ENCODE results near the gene HMGN4. TPM values are rescaled to one million over a fixed set of nuclear protein-coding genes. Genes with fewer than 3 reads are reported as not detected.
A peak's percentile ranks its signal among the peaks of the same experiment; 100 is the strongest.

The HMGN4 gene
- total and polyA plus RNA-seq, 9 of the 15 experiments (the other 6 are each of a cell fraction or from before 2014, with no cell fraction given) = 35.4 to 134 (median 94.1) TPM

- intact Hi-C loops (cut with micrococcal nuclease) = loop anchor here (1.0 to 10.0 kb wide), 6 partner anchors 13 to 1129 kb away; partner anchors contain the start of genes ABT1 and ZNF184
- H3K36me3 ChIP-seq (ENCODE audit: control insufficient read depth, insufficient read depth, low read length) = no peaks in the 10 kb centered on the region
- POLR2A ChIA-PET = interaction anchor here (0.5 to 6.8 kb wide), 15 partner anchors 8 to 523 kb away, joined by 3 to 70 read pairs (median 4); partner anchors contain the start of gene HMGN4
- no TSS peak for BruUV-seq (replicated peaks)
- in situ Hi-C loops (cut with MboI) = loop anchor here (25.0 kb wide), 1 partner anchor 368 kb away; a partner anchor contains a TSS
- H3K9ac ChIP-seq (ENCODE audit: insufficient read depth in 1 of 2, low read depth in 2 of 2, low read length in 2 of 2) = peak overlapping the region; percentile 45 to 86; a peak in 3 of 4 replicates
- peak in 2 of 4 experiments; percentile 26 to 64 for DNase-seq (ENCODE audit: extremely low read depth in 1 of 4, low spot score in 3 of 4)
- peak; percentile 26 for ATAC-seq
- H3K79me2 ChIP-seq (ENCODE audit: control insufficient read depth, insufficient read depth, low read length) = no peaks in the 10 kb centered on the region
- H3K27me3 ChIP-seq (ENCODE audit: control insufficient read depth in 2 of 2, insufficient read depth in 2 of 2, low read length in 2 of 2) = no peaks in the 10 kb centered on the region
- H3K9me1 ChIP-seq (ENCODE audit: control insufficient read depth, insufficient read depth, low read length) = no peaks in the 10 kb centered on the region
- H4K20me1 ChIP-seq (replicated peaks; ENCODE audit: control insufficient read depth, insufficient read depth, low read length) = no peaks in the 10 kb centered on the region; the same call in 1 of the 2 replicates
- H2AFZ ChIP-seq (ENCODE audit: low read depth, low read length) = peak overlapping the region; percentile 61
- H3K4me3 ChIP-seq = peak overlapping the region; percentile 51
- H3K4me2 ChIP-seq (ENCODE audit: insufficient read depth, low read length) = peak overlapping the region; percentile 87
- no peaks in the 10 kb centered on the region for H3K9me3 ChIP-seq (replicated peaks; ENCODE audit: control insufficient read depth, insufficient read depth, low read depth, low read length)
- no peak for FAIRE-seq
- CTCF ChIA-PET (ENCODE audit: low intra/inter-chr PET ratio) = no interaction called here
- under 1% methylated on average over 19 of the region's 19 CpGs for WGBS (ENCODE audit: insufficient coverage, low coverage, missing lambda C conversion rate)
- H3K4me1 ChIP-seq (replicated peaks in 1 of 2; ENCODE audit: control insufficient read depth in 2 of 2, insufficient read depth in 2 of 2, low read length in 2 of 2) = peaks cover under 1 to 20% of the 10 kb centered on the region in 2 experiments; a peak in 4 of 5 replicates
- H3K27ac ChIP-seq (ENCODE audit: extremely low read depth, low read depth, low read length) = peak overlapping the region; percentile 35
- TF ChIP-seq KDM1A (IDR thresholded peaks at IDR 0.05) (peak in 1 of 2 experiments; percentile 23; a peak in 2 of 4 replicates), PHF21A (IDR thresholded peaks at IDR 0.05; ENCODE audit: borderline replicate concordance, low read depth) (no peak), CHCHD3 (CRISPR knock-in tag; IDR thresholded peaks at IDR 0.05) (no peak), ZBTB1 (CRISPR knock-in tag; IDR thresholded peaks at IDR 0.05; ENCODE audit: borderline replicate concordance, low read depth) (no peak), RFX7 (CRISPR knock-in tag; IDR thresholded peaks at IDR 0.05) (no peak), XRCC3 (IDR thresholded peaks at IDR 0.05) (no peak), SIN3A (IDR thresholded peaks at IDR 0.05; ENCODE audit: borderline replicate concordance in 2 of 2, control insufficient read depth in 1 of 2, low read depth in 2 of 2, low read length in 2 of 2) (no peak), ZNF175 (CRISPR knock-in tag; IDR thresholded peaks at IDR 0.05; ENCODE audit: low read depth) (no peak), GTF2F1 (IDR thresholded peaks at IDR 0.05; ENCODE audit: low read depth, low read length) (no peak), HOXB6 (CRISPR knock-in tag; IDR thresholded peaks at IDR 0.05; ENCODE audit: borderline replicate concordance) (no peak), TBL1XR1 (IDR thresholded peaks at IDR 0.05; ENCODE audit: low read length in 2 of 2) (0 out of 4 replicates have a peak, but pooled peaks of 1 of the 2 experiments have one; percentile 10), THRAP3 (IDR thresholded peaks at IDR 0.05; ENCODE audit: borderline replicate concordance) (no peak), HLTF (IDR thresholded peaks at IDR 0.05) (0 out of 2 replicates have a peak, but pooled peaks have one; percentile 9), CREM (IDR thresholded peaks at IDR 0.05; ENCODE audit: low read depth) (no peak), RUNX1 (IDR thresholded peaks at IDR 0.05; ENCODE audit: low read depth) (no peak), BACH1 (tag; IDR thresholded peaks at IDR 0.05) (no peak), TFAM (CRISPR knock-in tag; conservative IDR thresholded peaks at IDR 0.05) (no peak), EHMT2 (IDR thresholded peaks at IDR 0.05) (no peak), TARDBP (IDR thresholded peaks at IDR 0.05) (no peak)
- TF ChIP-seq, protein P1, sequence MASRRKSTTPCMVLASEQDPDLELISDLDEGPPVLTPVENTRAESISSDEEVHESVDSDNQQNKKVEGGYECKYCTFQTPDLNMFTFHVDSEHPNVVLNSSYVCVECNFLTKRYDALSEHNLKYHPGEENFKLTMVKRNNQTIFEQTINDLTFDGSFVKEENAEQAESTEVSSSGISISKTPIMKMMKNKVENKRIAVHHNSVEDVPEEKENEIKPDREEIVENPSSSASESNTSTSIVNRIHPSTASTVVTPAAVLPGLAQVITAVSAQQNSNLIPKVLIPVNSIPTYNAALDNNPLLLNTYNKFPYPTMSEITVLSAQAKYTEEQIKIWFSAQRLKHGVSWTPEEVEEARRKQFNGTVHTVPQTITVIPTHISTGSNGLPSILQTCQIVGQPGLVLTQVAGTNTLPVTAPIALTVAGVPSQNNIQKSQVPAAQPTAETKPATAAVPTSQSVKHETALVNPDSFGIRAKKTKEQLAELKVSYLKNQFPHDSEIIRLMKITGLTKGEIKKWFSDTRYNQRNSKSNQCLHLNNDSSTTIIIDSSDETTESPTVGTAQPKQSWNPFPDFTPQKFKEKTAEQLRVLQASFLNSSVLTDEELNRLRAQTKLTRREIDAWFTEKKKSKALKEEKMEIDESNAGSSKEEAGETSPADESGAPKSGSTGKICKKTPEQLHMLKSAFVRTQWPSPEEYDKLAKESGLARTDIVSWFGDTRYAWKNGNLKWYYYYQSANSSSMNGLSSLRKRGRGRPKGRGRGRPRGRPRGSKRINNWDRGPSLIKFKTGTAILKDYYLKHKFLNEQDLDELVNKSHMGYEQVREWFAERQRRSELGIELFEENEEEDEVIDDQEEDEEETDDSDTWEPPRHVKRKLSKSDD (conservative IDR thresholded peaks at IDR 0.05; ENCODE audit: low read length) = no peak
Measured at GRCh38 chr6:26555505-26556262, 17.5 kb downstream of the HMGN4 start.

All from K562 (cell line).